GM19193 (cell line): ENCODE measurements around the gene KCNT1.

Source experiments
- POLR2A ChIP-seq: IDR thresholded peaks from 4 replicates; pipeline ENCODE4 v1.6.1; 2011; ENCODE audit not compliant: insufficient read depth, insufficient read length; ENCODE audit errors: extremely low read depth

Gene KCNT1

DNA sequence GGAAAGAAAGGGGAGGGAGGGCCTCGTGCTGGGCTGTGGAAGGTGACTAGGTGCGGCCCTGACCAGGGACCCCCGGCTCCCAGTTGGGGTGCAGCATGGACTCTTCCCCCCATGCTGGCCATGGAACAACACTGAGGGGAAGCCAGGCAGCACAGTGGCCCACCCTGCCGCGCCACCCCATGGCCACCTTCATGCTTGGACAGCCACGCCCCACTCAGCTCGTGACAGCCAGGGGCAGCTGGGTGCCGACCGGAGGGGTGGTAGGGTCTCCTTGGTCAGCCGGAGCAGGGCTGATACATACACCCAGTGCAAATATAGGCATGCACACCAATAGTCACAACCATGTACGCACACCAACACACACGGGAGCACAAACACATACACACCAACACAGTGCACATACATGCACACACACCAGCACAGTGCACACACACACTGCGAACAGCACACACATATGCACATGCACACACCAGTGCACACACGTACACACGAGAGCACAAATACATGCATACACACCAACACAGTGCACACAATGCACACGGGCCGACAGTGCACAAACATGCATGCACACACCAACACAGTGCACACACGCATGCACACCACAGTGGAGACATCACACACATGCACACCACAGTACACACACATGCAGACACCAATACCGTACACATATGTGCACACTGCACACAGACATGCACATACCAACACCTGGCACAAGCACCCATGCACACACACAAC is 11.0 kb upstream of the KCNT1 start:
- TF ChIP-seq POLR2A: no peak

DNA sequence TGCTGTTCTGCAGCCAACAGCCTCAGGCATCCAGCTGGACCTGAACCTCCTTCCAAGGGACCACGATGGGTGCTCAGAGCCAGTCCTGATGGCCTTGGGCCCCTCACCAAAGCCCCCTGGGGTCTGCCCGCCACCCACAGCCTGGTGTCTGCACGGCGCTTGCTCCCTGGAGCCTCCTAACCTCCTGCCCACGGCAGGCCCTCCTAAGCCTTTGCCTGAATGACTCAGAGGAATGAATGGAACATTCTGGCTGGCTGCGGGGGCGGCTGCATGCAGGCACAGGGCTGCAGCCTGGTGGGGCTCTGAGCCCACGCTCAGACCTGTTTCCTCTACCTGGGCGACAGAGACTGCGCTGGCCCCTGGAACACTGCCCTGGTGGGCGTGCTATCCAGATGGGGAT is 9.6 kb upstream of the KCNT1 start:
- TF ChIP-seq POLR2A: no peak

DNA sequence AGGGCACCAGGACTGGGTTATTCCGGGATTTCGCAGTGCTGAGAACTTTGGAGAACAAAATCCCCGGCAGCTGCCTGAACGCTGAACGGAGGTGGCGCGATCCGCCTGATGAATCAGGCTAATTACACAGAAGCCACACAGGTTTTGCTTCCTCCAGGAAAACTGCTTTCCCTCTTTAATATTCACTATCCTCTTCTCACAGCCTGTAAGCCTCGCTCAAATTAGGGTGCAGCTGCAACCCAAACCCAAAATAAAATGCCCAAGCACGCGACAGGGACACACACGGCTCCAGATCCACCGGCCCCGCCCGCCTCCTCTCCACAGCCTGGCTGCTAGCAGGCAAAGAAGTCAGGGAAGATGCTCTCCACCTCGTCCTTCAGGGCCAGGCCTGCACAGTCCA is 8.7 kb upstream of the KCNT1 start:
- TF ChIP-seq POLR2A: no peak

DNA sequence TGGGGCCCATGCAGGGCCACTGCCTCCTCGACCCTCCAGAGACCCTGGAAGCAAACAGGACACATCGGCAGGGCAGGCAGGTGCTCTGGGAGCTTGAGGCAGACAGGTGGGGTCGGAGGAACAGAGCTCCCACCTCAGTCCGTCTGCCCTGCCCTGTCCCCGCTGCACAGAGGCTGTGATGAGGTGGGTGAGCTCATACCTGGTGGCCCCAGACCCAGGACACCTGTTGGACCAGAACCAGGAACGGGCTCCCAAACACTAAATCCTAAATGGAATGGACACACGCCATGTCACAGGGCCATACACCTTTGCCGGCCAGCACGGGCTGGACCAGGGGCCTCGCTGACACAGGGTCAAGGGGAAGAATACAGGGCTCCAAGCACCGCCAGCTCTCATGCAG is 8.2 kb upstream of the KCNT1 start:
- TF ChIP-seq POLR2A: no peak

DNA sequence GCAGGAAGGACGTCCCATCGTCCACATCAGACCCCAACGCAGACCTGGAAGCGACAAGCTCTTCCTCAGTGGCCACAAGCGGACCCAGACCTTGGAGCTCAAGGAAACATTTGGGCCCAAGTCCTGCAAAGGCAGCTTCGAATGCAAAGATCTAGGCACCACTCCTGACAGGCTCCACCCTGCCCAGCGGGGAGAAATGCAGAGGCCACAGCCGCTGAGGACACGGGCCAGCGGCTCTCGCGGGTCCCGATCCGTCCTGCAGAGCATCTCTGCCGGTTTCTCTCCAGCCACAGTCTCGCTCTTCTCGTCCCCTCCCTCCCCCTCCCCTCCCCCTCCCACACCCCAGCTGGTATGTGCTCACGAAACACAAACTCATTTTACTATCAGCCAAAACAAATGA is 7.6 kb upstream of the KCNT1 start:
- TF ChIP-seq POLR2A: no peak

DNA sequence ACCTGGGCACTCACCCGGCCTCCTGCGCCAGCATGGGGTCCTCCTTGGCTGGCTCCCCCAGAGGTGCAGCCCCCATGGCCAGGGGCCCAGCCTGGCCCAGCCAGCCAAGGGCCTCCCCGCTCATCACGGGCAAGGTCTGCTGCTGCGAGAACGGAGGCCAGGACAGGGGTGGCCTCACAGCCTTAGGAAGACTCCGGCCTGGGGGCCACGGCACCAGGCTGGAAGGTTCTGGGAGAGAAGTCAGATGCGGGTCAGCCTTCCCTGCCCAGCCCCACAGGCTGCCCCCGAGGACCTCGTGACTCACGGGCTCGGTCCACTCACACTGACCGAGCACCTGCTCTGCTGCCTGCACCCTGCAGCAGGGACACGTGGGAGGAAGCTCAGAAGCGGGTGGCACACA is 6.9 kb upstream of the KCNT1 start:
- TF ChIP-seq POLR2A: no peak

DNA sequence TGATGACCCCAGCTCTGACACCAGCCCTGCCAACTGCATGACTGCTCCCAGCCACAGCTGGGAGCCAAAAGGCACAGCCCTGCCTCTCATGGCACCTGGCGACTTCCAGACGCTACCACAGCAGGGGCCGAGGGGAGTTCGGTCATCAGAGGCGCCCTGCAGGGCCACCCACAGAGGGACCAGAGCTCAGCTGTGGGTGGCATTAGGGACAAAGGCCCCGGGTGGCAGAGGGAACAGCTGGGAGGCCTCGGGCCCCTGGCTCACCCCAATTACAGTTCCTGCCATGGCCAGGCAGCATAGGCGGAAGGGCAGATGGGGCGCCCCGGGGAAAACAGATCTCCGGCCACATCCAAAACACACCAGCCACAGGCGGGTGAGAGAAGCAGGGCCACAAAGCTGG is 6.3 kb upstream of the KCNT1 start:
- no peak for TF ChIP-seq POLR2A

DNA sequence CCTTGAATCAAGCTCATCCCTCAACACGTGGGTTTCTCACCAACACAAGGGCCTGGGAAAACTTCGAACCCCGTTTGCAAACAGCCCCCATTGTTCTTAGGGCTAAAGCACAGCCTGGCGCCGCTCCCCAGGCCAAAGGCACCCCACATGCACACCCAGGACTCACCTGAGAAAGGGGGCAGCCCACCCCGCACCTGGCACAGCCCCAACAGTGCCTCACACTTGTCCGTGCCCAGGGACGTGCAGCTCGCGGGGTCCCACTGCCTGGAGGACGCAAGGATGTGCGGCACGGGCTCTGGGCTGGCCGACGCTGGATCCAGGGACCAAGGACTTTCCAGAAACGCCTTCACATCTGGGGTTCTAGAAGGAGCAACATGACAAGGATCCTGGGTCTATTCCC is 5.5 kb upstream of the KCNT1 start:
- no peak for TF ChIP-seq POLR2A

DNA sequence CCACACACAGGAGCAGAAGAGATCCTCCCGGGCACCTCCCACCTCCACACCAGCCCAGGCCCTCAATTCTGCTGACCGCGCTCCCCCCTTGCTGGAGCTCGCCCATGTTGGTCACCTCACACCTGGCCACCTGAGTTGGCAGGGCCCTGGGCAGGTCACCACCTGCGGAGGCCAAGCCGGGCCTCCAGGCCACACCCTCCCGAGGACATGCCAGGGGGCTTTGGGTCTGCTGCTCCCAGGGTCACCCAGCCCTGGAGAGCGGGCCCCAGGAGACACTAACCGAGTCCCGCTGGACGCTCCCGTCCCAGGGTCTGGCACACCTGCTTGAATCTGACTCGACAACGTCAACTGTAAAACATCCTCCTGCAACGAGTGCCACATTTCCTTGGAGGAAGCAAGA is 4.8 kb upstream of the KCNT1 start:
- no peak for TF ChIP-seq POLR2A

DNA sequence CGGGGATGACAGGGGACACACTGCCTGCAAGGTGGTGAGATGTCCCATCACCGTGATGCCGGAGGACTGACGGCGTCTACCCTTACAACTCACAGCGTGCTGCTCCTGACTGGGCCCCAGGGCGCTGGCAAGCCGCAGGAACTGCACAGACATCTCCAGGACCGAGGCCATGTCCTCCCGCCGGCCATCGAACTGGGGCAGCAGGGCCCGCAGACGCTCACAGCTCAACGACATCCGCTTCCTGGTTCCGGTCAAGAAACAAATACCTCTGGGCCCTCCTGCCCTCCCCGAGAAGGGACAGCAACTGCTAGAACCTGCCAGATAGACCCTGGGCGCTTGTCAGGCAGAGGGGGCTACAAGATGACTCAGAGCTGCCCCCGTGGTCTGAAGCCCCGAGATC is 3.7 kb upstream of the KCNT1 start:
- no peak for TF ChIP-seq POLR2A

DNA sequence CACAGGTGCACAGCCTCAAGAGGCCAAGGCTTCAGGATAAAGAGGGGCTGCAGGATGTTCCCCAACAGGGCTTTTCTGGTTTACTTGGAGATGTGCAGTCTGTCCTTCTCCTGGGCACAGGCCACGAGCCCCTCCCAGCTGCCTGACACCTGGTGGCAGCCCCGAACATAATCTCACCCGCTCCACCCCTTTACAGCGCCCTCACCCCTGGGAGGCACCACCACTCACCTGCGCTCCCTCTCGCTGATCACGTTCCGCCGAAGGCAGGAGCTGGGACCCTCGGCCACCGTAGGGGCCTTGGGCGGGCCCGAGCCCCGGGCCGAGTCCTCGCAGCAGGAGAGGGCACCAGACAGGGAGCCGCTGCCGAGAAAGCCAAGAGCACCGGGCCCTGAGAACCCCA is 3.2 kb upstream of the KCNT1 start:
- no peak for TF ChIP-seq POLR2A

DNA sequence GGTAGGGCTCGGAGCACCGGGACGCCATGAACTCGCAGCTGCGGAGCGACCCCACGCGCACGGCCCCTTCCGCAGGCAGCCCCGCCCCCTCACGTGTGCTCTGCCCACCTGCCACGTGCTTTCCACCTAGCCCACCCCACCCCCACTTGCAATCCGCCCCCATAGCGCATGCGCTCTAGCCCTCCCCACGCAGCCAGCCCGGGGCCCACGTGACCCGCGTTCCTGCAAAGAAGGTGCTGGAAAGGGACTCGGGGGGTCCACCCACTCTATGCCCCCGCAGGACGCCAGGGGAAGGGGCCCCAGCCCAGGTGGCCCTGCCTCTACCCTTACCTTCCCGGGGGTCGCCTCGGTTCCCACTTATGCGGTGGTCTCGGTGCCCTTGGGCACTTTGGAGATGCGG is 2.5 kb upstream of the KCNT1 start, which contains the start of gene SOHLH1:
Gene SOHLH1 (minus strand): TSS at position 42 of the 400 bp plus-strand sequence. CDS start 14 bp downstream, at position 28.
- TF ChIP-seq POLR2A: no peak

DNA sequence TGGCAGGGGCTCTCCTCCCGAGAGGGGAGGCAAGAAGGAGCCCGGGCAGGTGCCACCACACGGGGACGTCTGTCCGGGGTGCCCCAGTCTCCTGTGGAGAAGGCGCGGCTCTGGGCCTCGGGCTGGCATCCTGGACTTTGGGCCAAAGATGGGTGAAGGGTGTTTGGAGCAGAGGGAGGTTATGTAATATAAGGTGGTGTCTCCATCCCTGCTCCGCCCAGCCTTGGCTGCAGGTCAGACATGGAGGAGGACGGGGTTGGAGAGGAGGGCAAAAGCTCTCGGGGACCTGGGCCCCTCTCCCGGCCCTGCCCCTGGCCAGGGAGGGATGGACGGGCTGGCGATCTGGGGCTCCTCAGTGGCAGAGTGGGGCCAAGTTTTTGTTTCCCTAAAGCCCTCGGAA is 1.5 kb upstream of the KCNT1 start:
- no peak for TF ChIP-seq POLR2A

DNA sequence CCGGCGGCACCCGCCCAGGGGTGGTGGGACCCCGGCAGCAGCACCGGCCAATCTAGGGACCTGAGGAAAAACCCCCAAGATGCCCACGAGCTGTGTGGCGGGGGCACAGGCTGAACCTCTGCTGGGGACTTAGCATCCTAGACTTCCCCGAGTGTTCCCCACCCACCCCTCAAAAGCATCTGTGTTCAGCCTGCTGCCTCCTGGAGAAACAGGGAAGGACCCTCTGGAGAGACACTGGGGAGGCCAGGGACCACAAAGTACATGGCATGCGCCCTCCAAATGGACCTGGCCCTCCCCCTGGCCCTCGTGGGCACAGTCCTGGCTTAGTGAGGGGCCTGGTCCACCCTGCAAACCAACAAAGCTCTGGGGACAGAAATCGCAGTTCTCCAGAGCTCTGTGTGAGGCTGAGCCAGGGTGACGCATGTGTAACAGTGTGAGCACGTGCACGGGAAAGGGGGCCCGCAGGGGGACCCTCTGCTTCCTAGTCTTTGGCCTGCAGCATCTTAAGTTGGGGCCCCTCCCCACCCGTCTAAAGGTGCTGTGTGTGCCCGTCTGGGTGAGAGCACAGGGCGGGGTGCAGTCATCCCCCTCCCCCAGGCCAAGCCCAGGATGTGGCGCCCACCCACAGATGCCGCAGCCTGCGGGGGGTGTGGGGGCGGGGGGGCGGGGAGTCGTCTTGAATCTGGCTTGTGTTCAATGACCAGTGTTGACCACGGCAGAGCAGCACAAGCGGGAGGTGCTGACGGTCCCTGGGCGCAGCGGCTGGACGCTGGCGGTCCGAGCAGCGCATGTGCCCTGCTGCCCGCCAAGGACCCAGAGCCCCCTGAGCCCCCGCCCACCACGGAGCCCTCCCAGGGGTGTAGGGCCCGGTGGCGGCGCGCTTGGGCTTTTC is 672 bp upstream of the KCNT1 start:
- no peak for TF ChIP-seq POLR2A

DNA sequence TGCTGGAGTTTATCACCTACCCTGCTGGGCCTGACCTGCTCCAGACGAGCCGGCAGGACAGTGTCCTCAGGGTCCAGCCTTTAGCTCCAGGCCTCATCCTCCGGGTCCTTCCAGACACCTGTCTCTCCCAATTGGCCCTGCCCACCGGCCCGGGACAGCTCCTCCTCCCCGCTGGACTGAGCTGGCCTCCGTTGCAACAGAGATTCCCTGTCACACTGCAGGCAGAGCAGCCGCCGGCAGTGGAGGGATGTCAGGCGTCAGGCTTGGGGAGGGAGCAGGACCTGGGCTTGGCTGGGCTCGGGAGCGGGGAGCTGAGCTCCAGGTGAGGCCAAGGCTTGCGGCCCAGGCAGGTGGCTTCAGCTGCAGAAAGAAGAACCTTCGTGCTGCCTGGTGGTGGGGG is 1.7 kb downstream of the KCNT1 start:
- TF ChIP-seq POLR2A: no peak

DNA sequence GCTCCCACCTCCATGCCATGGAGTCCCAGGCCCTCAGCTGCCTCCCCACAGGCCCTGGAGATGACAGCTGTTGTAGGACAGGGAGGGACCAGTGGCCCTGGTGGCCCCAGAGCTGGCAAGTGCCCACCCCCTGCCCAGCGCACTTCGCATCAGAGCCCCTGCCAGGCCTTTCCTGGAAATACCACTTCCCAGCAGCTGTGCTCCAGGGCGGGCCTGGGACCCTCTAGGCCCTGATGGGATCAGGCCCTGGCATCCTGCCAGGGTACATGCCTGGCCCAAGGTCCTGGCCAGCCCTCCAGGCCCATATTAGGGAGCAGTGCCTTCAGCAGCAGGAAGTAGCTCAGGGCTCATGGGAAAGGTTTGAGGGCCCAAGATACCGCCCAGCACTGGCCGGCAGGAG is 2.5 kb downstream of the KCNT1 start:
- TF ChIP-seq POLR2A: no peak
